ENCODE measurements around the gene ABCB6.

The ABCB6 gene

GRCh38 chr2:219245148-219245898, 26.6 kb upstream of the ABCB6 start, which contains the start of the genes GLB1L and STK16:
Gene GLB1L, minus strand, starts transcription at chr2:219245444. Its CDS starts 1,871 bp downstream, at chr2:219243573.
Gene STK16, plus strand, starts transcription at chr2:219245479. Its CDS starts 521 bp downstream, at chr2:219246000.
- peak; percentile 93 to 96 (median 96) for DNase-seq

- no peak for DNase-seq
Measured at GRCh38 chr2:219244789-219245147, 26.0 kb upstream of the ABCB6 start.

- DNase-seq: peak; percentile 62 to 70 (median 62)
Measured at GRCh38 chr2:219243291-219243761, 24.6 kb upstream of the ABCB6 start.

- DNase-seq: no peak
Measured at GRCh38 chr2:219234331-219234730, 15.6 kb upstream of the ABCB6 start.

- peak in 2 of 3 donors; percentile 44 to 54 for DNase-seq
Measured at GRCh38 chr2:219230059-219230540, 11.3 kb upstream of the ABCB6 start.

- peak; percentile 99 for DNase-seq
Measured at GRCh38 chr2:219229305-219230058, 10.7 kb upstream of the ABCB6 start, which contains the start of the genes ANKZF1 and ATG9A. Gene ANKZF1, plus strand, starts transcription at chr2:219229806. Its CDS starts 452 bp downstream, at chr2:219230258. Gene ATG9A, minus strand, starts transcription at chr2:219229636. Its CDS starts 1,612 bp downstream, at chr2:219228024.

- DNase-seq: no peak
Measured at GRCh38 chr2:219228911-219229304, 10.2 kb upstream of the ABCB6 start.

- DNase-seq: peak in 1 of 3 donors; percentile 42
Measured at GRCh38 chr2:219228041-219228910, 9.5 kb upstream of the ABCB6 start.

- DNase-seq: peak; percentile 50 to 64 (median 61)
Measured at GRCh38 chr2:219225350-219225749, 6.6 kb upstream of the ABCB6 start.

- DNase-seq: no peak
Measured at GRCh38 chr2:219223831-219224610, 5.3 kb upstream of the ABCB6 start.

GRCh38 chr2:219221957-219222518, 3.3 kb upstream of the ABCB6 start:
- peak in 1 of 3 donors; percentile 3 for DNase-seq

GRCh38 chr2:219220652-219221402, 2.1 kb upstream of the ABCB6 start:
- peak in 2 of 3 donors; percentile 17 to 25 for DNase-seq

- DNase-seq: peak in 1 of 3 donors; percentile 17
Measured at GRCh38 chr2:219219784-219220532, 1.2 kb upstream of the ABCB6 start.

- DNase-seq: peak; percentile 42 to 60 (median 54)
Measured at GRCh38 chr2:219218217-219218731, 484 bp downstream of the ABCB6 start.

- peak in 1 of 3 donors; percentile 10 for DNase-seq
Measured at GRCh38 chr2:219216535-219216915, 2.2 kb downstream of the ABCB6 start.

- peak in 1 of 3 donors; percentile 13 for DNase-seq
Measured at GRCh38 chr2:219215871-219216534, 2.8 kb downstream of the ABCB6 start.

- DNase-seq: no peak
Measured at GRCh38 chr2:219214786-219215185, 4.0 kb downstream of the ABCB6 start.

GRCh38 chr2:219214141-219214540, 4.6 kb downstream of the ABCB6 start:
- DNase-seq: no peak

All from suppressor macrophage treated with lipopolysaccharide for 1 hour (primary cell).